Mucosa of stomach (tissue), 1 donor: Measurements from ENCODE around the gene GTF3C5.
"Not testable (repeated sequence)": the region's sequence is repeated elsewhere in the genome, so short reads cannot be mapped to it uniquely, and the experiment has no call there.

ENCODE experiments used
- H3K27me3 ChIP-seq: one replicate; pipeline ENCODE4 v1.7.0; 2013; ENCODE audit warnings: mild to moderate bottlenecking, low read length; ENCODE audit not compliant: control insufficient read depth, insufficient read depth
- H3K36me3 ChIP-seq: one replicate; pipeline ENCODE4 v1.7.0; 2013; ENCODE audit warnings: low read length; ENCODE audit not compliant: control insufficient read depth, insufficient read depth
- H3K4me1 ChIP-seq: one replicate; pipeline ENCODE4 v1.7.0; 2013; ENCODE audit warnings: mild to moderate bottlenecking, low read length; ENCODE audit not compliant: control insufficient read depth, insufficient read depth
- H3K4me3 ChIP-seq: one replicate; pipeline ENCODE4 v1.7.0; 2013; ENCODE audit warnings: low read length
- H3K9ac ChIP-seq: one replicate; pipeline ENCODE4 v1.7.0; 2013; ENCODE audit warnings: mild to moderate bottlenecking, low read length, moderate library complexity
- H3K9me3 ChIP-seq: one replicate; pipeline ENCODE4 v1.7.0; 2013; ENCODE audit warnings: mild to moderate bottlenecking, low read length, moderate library complexity; ENCODE audit not compliant: control insufficient read depth
- donor health status: Pancreatic carcinoma.

Gene GTF3C5

DNA sequence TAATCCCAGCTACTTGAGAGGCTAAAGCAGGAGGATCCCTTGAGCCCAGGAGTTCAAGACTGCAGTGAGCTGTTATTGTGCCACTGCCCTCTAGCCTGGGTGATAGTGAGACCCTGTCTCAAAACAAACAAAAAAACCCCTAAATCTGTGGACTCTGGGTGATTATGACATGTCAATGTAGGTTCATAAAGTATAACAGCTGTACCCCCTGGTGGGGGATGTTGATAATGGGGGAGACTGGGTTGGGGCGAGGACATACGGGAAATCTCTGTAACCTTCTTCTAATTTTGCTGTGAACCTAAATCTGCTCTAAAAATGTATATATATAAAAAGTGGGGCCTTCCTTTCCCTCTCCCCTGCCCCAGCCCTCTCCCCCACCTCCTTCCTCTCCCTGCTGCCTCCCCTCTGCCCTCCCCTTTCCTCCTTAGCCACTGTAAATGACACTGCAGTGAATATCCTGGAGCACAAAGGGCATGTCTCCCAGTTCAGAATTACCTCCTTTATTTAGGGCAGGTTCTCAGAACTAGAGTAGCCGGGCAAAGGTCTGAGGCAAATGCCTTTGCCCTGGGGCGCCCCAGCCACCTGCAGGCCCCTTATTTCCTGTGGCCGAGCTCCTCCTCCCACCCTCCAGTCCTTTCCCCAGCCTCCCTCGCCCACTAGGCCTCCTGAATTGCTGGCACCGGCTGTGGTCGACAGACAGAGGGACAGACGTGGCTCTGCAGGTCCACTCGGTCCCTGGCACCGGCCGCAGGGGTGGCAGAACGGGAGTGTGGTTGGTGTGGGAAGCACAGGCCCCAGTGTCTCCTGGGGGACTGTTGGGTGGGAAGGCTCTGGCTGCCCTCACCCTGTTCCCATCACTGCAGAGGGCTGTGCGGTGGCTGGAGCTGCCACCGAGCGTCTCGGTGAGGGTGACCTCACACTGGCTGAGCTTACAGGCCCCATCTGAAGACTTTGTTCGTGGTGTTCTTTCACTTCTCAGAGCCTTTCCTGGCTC, 50.3 kb downstream of the GTF3C5 start:
- H3K27me3 ChIP-seq, H3K4me3 ChIP-seq, H3K9me3 ChIP-seq, H3K9ac ChIP-seq, H3K4me1 ChIP-seq, H3K36me3 ChIP-seq: not testable (repeated sequence)

DNA sequence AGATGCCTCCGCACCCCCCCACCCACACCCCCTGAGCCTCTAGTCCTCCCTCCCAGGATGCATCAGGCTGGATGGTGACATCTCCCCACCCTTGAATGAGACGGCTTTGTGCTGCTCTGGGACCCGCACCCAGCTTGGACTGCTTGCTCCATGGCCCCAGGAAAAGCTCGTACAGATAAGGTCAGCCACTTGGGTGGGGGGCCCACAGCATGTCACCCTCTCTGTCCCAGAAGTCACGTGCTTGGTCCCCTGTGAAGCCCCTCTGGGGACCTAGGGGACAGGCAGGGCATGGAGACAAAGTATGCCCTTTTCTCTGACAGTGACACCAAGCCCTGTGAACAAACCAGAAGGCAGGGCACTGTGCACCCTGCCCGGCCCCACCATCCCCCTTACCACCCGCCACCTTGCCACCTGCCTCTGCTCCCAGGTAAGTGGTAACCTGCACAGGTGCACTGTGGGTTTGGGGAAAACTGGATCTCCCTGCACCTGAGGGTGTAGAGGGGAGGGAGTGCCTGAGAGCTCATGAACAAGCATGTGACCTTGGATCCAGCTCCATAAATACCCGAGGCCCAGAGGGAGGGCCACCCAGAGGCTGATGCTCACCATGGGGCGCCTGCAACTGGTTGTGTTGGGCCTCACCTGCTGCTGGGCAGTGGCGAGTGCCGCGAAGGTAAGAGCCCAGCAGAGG, 51.3 kb downstream of the GTF3C5 start:
- not testable (repeated sequence) for H3K9me3 ChIP-seq, H3K27me3 ChIP-seq, H3K9ac ChIP-seq, H3K36me3 ChIP-seq, H3K4me3 ChIP-seq, H3K4me1 ChIP-seq

- H3K27me3 ChIP-seq, H3K4me3 ChIP-seq, H3K36me3 ChIP-seq, H3K9ac ChIP-seq, H3K9me3 ChIP-seq, H3K4me1 ChIP-seq: not testable (repeated sequence)
Observed at GRCh38 chr9:133083688-133084087, 52.9 kb downstream of the GTF3C5 start.

DNA sequence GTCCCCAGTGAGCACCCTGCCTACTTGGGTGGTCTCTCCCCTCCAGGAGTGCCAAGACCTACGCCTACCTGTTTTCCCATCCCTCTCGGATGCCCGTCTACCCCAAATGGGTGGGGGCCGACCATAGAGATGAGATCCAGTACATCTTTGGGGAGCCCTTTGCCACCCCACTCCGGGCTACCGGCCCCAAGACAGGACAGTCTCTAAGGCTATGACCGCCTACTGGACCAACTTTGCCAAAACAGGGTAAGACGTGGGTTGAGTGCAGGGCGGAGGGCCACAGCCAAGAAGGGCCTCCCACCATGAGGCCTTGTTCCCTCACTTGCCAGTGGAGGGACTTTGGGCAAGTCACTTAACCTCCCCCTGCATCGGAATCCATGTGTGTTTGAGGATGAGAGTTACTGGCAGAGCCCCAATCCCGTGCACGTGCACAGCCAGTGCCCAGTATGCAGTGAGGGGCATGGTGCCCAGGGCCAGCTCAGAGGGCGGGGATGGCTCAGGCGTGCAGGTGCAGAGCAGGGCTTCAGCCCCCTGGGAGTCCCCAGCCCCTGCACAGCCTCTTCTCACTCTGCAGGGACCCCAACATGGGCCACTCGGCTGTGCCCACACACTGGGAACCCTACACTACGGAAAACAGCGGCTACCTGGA, 55.5 kb downstream of the GTF3C5 start:
- H3K4me1 ChIP-seq, H3K4me3 ChIP-seq, H3K9me3 ChIP-seq, H3K27me3 ChIP-seq, H3K36me3 ChIP-seq, H3K9ac ChIP-seq: not testable (repeated sequence)

DNA sequence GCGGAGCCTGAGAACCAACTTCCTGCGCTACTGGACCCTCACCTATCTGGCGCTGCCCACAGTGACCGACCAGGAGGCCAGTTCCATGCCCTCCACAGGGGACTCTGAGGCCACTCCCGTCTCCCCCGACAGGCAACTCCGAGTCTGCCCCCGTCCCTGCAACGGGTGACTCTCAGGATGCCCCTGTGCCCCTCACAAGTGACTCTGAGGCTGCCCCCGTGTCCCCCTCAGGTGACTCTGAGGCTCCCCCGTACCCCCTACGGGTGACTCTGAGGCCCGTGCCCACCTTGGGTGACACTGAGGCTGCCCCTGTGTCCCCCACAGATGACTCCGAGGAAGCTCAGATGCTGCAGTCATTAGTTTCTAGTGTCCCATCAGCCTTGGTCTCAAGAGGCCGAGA, 56.1 kb downstream of the GTF3C5 start:
- H3K36me3 ChIP-seq, result no peaks in the 10 kb centered on the region
- no peaks in the 10 kb centered on the region for H3K27me3 ChIP-seq
- no peaks in the 10 kb centered on the region for H3K4me1 ChIP-seq
- no peak overlapping the region for H3K9ac ChIP-seq
- no peak overlapping the region for H3K4me3 ChIP-seq
- H3K9me3 ChIP-seq, result no peaks in the 10 kb centered on the region

- Histone ChIP-seq H3K4me3 (no peak overlapping the region), H3K9me3 (no peaks in the 10 kb centered on the region), H3K9ac (no peak overlapping the region), H3K4me1 (no peaks in the 10 kb centered on the region), H3K27me3 (no peaks in the 10 kb centered on the region), H3K36me3 (no peaks in the 10 kb centered on the region)
Observed at GRCh38 chr9:133087429-133088145, 56.8 kb downstream of the GTF3C5 start.

GRCh38 chr9:133088146-133088750, 57.5 kb downstream of the GTF3C5 start:
- Histone ChIP-seq H3K9me3 (no peaks in the 10 kb centered on the region), H3K9ac (no peak overlapping the region), H3K4me1 (no peaks in the 10 kb centered on the region), H3K4me3 (no peak overlapping the region), H3K27me3 (no peaks in the 10 kb centered on the region), H3K36me3 (no peaks in the 10 kb centered on the region)

DNA sequence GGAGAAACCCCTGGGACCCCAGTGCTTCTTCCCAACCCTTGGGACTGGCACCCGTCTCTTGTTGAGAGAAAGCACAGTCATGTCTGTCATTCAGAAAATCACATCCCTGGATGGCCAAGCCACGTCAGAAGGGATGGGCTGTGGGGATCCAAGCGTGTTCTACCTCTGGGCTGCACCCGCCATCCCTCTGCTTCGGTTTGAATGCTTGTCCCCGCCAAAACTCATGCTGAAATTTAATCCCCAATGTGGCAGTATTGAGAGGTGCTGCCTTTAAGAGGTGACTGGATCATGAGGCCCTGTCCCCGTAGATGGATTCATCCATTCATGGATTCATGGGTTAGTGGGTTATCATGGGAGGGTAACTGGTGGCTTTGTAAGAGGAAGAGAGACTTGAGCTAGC, 58.0 kb downstream of the GTF3C5 start:
- H3K4me3 ChIP-seq, result no peak overlapping the region
- H3K4me1 ChIP-seq, result no peaks in the 10 kb centered on the region
- no peaks in the 10 kb centered on the region for H3K27me3 ChIP-seq
- H3K36me3 ChIP-seq, result no peaks in the 10 kb centered on the region
- H3K9me3 ChIP-seq, result no peaks in the 10 kb centered on the region
- H3K9ac ChIP-seq, result no peak overlapping the region

GRCh38 chr9:133089271-133089671, 58.5 kb downstream of the GTF3C5 start:
- Histone ChIP-seq H3K4me1 (no peaks in the 10 kb centered on the region), H3K4me3 (no peak overlapping the region), H3K36me3 (no peaks in the 10 kb centered on the region), H3K9ac (no peak overlapping the region), H3K9me3 (no peaks in the 10 kb centered on the region), H3K27me3 (no peaks in the 10 kb centered on the region)

DNA sequence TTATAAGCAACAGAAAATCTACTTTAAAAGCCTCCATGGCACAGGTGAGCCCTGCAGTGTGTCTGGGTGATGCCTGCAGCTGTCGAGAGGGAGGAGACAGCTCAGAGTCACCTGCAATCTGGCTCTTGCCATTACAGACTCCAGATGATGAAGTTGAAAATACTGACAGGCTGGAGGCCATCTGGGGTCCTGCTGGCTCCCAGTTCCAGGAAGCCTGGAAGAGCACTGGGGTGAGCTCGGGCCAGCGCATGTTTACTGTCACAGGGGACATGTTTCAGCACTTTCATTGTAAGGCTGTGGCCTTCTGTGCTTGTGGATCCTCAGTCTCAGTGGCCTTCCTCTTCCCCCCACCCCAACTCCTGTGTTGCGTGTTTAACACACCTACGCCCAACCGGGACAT, 59.4 kb downstream of the GTF3C5 start:
- Histone ChIP-seq H3K4me1 (no peaks in the 10 kb centered on the region), H3K9me3 (no peaks in the 10 kb centered on the region), H3K36me3 (no peaks in the 10 kb centered on the region), H3K27me3 (no peaks in the 10 kb centered on the region), H3K9ac (no peak overlapping the region), H3K4me3 (no peak overlapping the region)

- no peak overlapping the region for H3K4me3 ChIP-seq
- H3K27me3 ChIP-seq, result no peaks in the 10 kb centered on the region
- H3K36me3 ChIP-seq, result no peaks in the 10 kb centered on the region
- no peak overlapping the region for H3K9ac ChIP-seq
- H3K9me3 ChIP-seq, result no peaks in the 10 kb centered on the region
- no peaks in the 10 kb centered on the region for H3K4me1 ChIP-seq
Observed at GRCh38 chr9:133090752-133091385, 60.1 kb downstream of the GTF3C5 start.
